GM19372 (cell line): ENCODE results near the gene TMOD1.

ENCODE experiments used
- ATAC-seq: cut with Tn5 transposase; IDR thresholded peaks from one replicate; pipeline ENCODE4 v1.9.1; 2021; ENCODE audit warnings: mild to moderate bottlenecking, low read depth, moderate library complexity; ENCODE audit not compliant: unreplicated experiment

TMOD1 gene

GRCh38 chr9:97628668-97629067 lies 127.2 kb downstream of the TMOD1 start:
- no peak for ATAC-seq

- ATAC-seq, result no peak
These were observed 127.7 kb downstream of the TMOD1 start for GRCh38 chr9:97629156-97629555.

- ATAC-seq, result no peak
These were observed 129.1 kb downstream of the TMOD1 start for GRCh38 chr9:97630591-97630990.

- peak; percentile 4 for ATAC-seq
These were observed 130.9 kb downstream of the TMOD1 start for GRCh38 chr9:97632248-97632984.

GRCh38 chr9:97632985-97633858 lies 131.8 kb downstream of the TMOD1 start, which contains the start of the genes NCBP1 and TSTD2:
Gene NCBP1 (plus strand): TSS chr9:97633821. CDS start chr9:97633882, 61 bp downstream.
Gene TSTD2 (minus strand): TSS chr9:97633368. CDS start chr9:97627562, 5,806 bp downstream.
- ATAC-seq, result peak; percentile 81

- ATAC-seq, result no peak
These were observed 132.5 kb downstream of the TMOD1 start for GRCh38 chr9:97633859-97634490.

- no peak for ATAC-seq
These were observed 133.6 kb downstream of the TMOD1 start for GRCh38 chr9:97635026-97635425.

- ATAC-seq, result no peak
These were observed 135.4 kb downstream of the TMOD1 start for GRCh38 chr9:97636903-97637302.

- ATAC-seq, result no peak
These were observed 137.2 kb downstream of the TMOD1 start for GRCh38 chr9:97638666-97639065.

- no peak for ATAC-seq
These were observed 138.9 kb downstream of the TMOD1 start for GRCh38 chr9:97640325-97640724.

- ATAC-seq, result no peak
These were observed 144.3 kb downstream of the TMOD1 start for GRCh38 chr9:97645720-97646119.

- no peak for ATAC-seq
These were observed 146.5 kb downstream of the TMOD1 start for GRCh38 chr9:97647996-97648395.
